Endothelial cell of umbilical vein (primary cell): ENCODE data around the gene LMF1.

Experiments
- EZH2 ChIP-seq: IDR thresholded peaks from 2 replicates; pipeline ENCODE4 v1.6.1; 2012; ENCODE audit warnings: borderline replicate concordance, low read depth, mild to moderate bottlenecking, moderate library complexity, low read length, inconsistent platforms; ENCODE audit not compliant: severe bottlenecking
- JUN ChIP-seq: IDR thresholded peaks from 2 replicates; pipeline ENCODE4 v1.6.1; 2011; ENCODE audit warnings: borderline replicate concordance, low read depth; ENCODE audit not compliant: insufficient read length, insufficient read depth
- MYC ChIP-seq: IDR thresholded peaks from one replicate; pipeline ENCODE4 v1.6.1; 2011; ENCODE audit warnings: mild to moderate bottlenecking, low read depth, low read length
- POLR2A ChIP-seq: IDR thresholded peaks from 2 replicates; pipeline ENCODE4 v1.6.1; 2012; ENCODE audit warnings: low read depth, mild to moderate bottlenecking, control low read depth, low read length
- POLR2AphosphoS5 ChIP-seq: IDR thresholded peaks from 2 replicates; pipeline ENCODE4 v1.6.1; 2012; ENCODE audit warnings: low read depth, mild to moderate bottlenecking, control low read depth, low read length, moderate library complexity; ENCODE audit not compliant: insufficient read depth
- TF ChIP-seq, protein P1 (sequence below), 2 donors: IDR thresholded peaks; 1 replicate in 1 of 2; 2 replicates in 1 of 2; pipeline ENCODE4 v1.5.1; 2011; ENCODE audit warnings: low read length in 2 of 2, mild to moderate bottlenecking in 2 of 2, moderate library complexity in 2 of 2, control low read depth in 1 of 2, inconsistent platforms in 1 of 2, low read depth in 1 of 2; ENCODE audit not compliant: insufficient read depth in 1 of 2; ENCODE audit errors: extremely low read depth in 1 of 2

DNA sequence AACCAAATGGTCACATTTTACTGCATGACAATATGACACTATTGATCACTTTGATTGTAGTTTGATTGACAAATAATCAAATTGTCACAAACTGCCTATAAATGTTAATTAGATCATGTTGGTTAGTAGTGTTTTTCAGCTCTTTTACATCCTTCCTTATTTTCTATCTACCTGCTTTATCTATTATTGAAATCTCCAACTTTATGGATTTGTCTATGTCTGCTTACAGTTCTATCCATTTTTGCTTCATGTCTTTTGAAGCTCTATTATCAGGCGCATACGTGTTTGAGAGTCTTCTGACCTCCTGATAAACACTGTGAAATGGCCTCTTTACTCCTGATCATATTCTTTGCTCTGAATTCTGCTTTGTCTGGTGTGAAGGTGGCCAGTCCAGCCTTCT is 87.0 kb downstream of the LMF1 start:
- TF ChIP-seq POLR2AphosphoS5 (no peak), POLR2A (no peak), MYC (no peak), JUN (no peak), EZH2 (no peak)
- TF ChIP-seq, protein P1, sequence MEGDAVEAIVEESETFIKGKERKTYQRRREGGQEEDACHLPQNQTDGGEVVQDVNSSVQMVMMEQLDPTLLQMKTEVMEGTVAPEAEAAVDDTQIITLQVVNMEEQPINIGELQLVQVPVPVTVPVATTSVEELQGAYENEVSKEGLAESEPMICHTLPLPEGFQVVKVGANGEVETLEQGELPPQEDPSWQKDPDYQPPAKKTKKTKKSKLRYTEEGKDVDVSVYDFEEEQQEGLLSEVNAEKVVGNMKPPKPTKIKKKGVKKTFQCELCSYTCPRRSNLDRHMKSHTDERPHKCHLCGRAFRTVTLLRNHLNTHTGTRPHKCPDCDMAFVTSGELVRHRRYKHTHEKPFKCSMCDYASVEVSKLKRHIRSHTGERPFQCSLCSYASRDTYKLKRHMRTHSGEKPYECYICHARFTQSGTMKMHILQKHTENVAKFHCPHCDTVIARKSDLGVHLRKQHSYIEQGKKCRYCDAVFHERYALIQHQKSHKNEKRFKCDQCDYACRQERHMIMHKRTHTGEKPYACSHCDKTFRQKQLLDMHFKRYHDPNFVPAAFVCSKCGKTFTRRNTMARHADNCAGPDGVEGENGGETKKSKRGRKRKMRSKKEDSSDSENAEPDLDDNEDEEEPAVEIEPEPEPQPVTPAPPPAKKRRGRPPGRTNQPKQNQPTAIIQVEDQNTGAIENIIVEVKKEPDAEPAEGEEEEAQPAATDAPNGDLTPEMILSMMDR (IDR thresholded peaks at IDR 0.05; ENCODE audit: extremely low read depth in 1 of 2, insufficient read depth in 1 of 2, low read depth in 1 of 2, low read length in 2 of 2), result no peak
